H1 (cell line): ENCODE data around the gene CLIC3. TPM values are rescaled to one million over a fixed set of nuclear protein-coding genes. Genes with fewer than 3 reads are reported as not detected.

ENCODE experiments used
- GTF2F1 ChIP-seq: IDR thresholded peaks from 2 replicates; pipeline ENCODE4 v1.6.1; 2012; ENCODE audit warnings: low read depth, low read length, improper control_type of control experiment, borderline replicate concordance
- JUN ChIP-seq: IDR thresholded peaks from 2 replicates; pipeline ENCODE4 v1.6.1; 2011; ENCODE audit warnings: low read depth, mild to moderate bottlenecking, improper control_type of control experiment, low read length
- SUZ12 ChIP-seq: fragments of 200-600 bp; sonication (generic); IDR thresholded peaks from 2 replicates; pipeline ENCODE4 v1.6.1; 2012; ENCODE audit warnings: mild to moderate bottlenecking, inconsistent platforms, low read length, moderate library complexity, mixed read lengths
- TAF1 ChIP-seq: IDR thresholded peaks from 2 replicates; pipeline ENCODE4 v1.6.1; 2011; ENCODE audit warnings: mild to moderate bottlenecking, low read depth, low read length
- TCF12 ChIP-seq: IDR thresholded peaks from 2 replicates; pipeline ENCODE4 v1.6.1; 2011; ENCODE audit warnings: low read depth, mild to moderate bottlenecking, low read length
- TEAD4 ChIP-seq: IDR thresholded peaks from 2 replicates; pipeline ENCODE4 v1.6.1; 2012; ENCODE audit warnings: low read depth, low read length, inconsistent platforms, mixed read lengths
- polyA plus RNA-seq, 7 experiments: library from polyadenylated mRNA; depleted of rRNA in 3 of 7; stranded (reverse) in 5 of 7; unstranded in 2 of 7; fragments of >200 nt in 5 of 7; fragments of 200-250 nt in 2 of 7; gene quantifications; 1 replicate in 5 of 7; 2 replicates in 1 of 7; 4 replicates in 1 of 7; pipeline versions ENCODE4 v1.2.1 to v1.2.3, GENCODE V29; 2011 to 2013; ENCODE audit warnings: missing spikeins in 2 of 7, mixed read lengths in 2 of 7
- total RNA-seq: library from RNA; stranded (reverse); fragmentation: NEBNext Ultra II Directional; extraction: Animal tissue kit (Norgen Biotek cat#: 25700); gene quantifications from 2 replicates; pipeline ENCODE4 v1.2.1, GENCODE V29; 2021
- TF ChIP-seq, protein P1 (sequence below), 3 experiments: IDR thresholded peaks; 1 replicate in 2 of 3; 2 replicates in 1 of 3; pipeline versions ENCODE4 v1.5.1 to v1.6.1; 2011; ENCODE audit warnings: low read length in 3 of 3, mild to moderate bottlenecking in 3 of 3, inconsistent platforms in 2 of 3, low read depth in 1 of 3, moderate library complexity in 1 of 3; ENCODE audit not compliant: insufficient read depth in 1 of 3; ENCODE audit errors: control extremely low read depth in 1 of 3
- TF ChIP-seq, protein P2 (sequence below): IDR thresholded peaks from 2 replicates; pipeline ENCODE4 v1.6.1; 2012; ENCODE audit warnings: inconsistent platforms
- TF ChIP-seq, protein P3 (sequence below): IDR thresholded peaks from 2 replicates; pipeline ENCODE4 v1.6.1; 2011; ENCODE audit warnings: low read length, improper control_type of control experiment

The CLIC3 gene
- total and polyA plus RNA-seq, 2 of the 8 experiments (the other 6 are each of a cell fraction or from before 2014, with no cell fraction given): 0.12 TPM; not detected in 1

DNA sequence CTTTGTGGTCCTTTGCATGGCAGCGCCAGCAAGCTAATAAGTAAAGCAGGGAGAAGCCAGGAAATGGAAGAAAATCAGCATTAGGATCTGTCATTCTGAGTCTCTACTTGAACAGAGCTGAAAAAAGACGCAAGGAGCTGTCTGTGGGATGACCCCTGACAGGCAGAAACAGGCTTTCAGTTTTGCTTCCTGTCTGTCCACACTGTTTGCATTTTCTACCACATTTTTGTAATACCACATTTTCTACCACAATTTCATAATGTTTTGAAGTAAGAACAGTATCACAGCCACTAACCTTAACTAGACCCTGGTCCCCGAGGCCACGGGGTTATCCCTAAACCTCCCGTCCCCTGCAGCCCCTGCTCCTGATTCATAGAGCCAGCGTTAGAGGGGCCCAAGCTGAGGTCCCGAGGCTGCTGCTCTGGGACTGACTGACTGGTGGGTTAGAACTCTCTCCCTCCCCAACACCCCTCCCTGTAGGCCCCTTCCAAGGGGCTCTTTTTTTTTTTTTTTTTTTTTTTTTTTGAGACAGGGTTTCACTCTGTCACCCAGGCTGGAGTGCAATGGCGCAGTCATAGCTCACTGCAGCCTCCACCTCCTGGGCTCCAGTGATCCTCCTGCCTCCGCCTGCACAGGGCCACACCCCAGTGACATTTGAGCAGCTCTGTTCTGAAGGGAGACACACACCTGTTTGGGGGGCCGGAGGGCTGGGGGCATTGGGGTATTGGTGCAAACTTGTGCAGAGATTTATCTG lies 4.0 kb upstream of the CLIC3 start (continued):
- TF ChIP-seq TCF12 (no peak), JUN (no peak), TEAD4 (no peak), TAF1 (no peak), SUZ12 (no peak), GTF2F1 (no peak)
- TF ChIP-seq, protein P1, sequence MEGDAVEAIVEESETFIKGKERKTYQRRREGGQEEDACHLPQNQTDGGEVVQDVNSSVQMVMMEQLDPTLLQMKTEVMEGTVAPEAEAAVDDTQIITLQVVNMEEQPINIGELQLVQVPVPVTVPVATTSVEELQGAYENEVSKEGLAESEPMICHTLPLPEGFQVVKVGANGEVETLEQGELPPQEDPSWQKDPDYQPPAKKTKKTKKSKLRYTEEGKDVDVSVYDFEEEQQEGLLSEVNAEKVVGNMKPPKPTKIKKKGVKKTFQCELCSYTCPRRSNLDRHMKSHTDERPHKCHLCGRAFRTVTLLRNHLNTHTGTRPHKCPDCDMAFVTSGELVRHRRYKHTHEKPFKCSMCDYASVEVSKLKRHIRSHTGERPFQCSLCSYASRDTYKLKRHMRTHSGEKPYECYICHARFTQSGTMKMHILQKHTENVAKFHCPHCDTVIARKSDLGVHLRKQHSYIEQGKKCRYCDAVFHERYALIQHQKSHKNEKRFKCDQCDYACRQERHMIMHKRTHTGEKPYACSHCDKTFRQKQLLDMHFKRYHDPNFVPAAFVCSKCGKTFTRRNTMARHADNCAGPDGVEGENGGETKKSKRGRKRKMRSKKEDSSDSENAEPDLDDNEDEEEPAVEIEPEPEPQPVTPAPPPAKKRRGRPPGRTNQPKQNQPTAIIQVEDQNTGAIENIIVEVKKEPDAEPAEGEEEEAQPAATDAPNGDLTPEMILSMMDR (IDR thresholded peaks at IDR 0.05; ENCODE audit: control extremely low read depth in 1 of 3, insufficient read depth in 1 of 3, low read depth in 1 of 3, low read length in 3 of 3): no peak
- TF ChIP-seq, protein P2, sequence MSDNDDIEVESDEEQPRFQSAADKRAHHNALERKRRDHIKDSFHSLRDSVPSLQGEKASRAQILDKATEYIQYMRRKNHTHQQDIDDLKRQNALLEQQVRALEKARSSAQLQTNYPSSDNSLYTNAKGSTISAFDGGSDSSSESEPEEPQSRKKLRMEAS: no peak
- TF ChIP-seq, protein P3, sequence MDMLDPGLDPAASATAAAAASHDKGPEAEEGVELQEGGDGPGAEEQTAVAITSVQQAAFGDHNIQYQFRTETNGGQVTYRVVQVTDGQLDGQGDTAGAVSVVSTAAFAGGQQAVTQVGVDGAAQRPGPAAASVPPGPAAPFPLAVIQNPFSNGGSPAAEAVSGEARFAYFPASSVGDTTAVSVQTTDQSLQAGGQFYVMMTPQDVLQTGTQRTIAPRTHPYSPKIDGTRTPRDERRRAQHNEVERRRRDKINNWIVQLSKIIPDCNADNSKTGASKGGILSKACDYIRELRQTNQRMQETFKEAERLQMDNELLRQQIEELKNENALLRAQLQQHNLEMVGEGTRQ: no peak
